ENCODE measurements around the gene GATAD2B. TPM values are rescaled to one million over a fixed set of nuclear protein-coding genes. Genes with fewer than 3 reads are reported as not detected.
A peak's percentile ranks its signal among the peaks of the same experiment; 100 is the strongest.

The GATAD2B gene
- total and polyA plus RNA-seq, 8 donors: 2.7 to 26.3 (median 16.0) TPM

DNA sequence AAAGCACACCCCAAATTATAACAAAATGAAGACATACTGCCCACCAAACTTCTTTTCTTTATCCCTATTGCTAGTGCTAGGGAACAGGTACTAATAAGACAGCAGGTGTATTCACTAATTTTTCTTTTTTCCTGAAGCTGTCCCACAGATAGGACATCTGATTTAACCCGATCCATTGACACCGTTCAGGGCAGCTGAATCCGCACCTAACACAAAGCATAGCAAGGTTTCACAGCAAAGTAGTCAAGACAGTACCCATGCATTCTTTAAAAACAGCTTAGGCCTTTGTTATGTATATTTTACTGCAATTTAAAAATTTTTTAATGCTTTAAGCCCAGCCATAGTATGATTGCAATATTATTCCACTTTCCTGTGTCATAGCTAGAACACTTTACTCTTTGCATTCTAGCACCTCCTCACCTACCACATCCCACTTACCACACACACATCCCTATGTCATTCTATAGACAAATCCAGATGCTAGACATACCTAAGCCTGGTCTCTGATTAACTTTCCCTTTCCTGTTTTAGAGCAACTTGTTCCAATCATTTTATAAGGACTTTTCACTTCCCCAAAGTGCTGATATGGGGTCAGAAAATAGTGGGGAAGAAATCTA, 40.4 kb downstream of the GATAD2B start:
- H3K36me3 ChIP-seq: no peaks in the 10 kb centered on the region
- TF ChIP-seq EP300 (IDR thresholded peaks at IDR 0.05): no peak
- no peak for TF ChIP-seq POLR2AphosphoS5 (IDR thresholded peaks at IDR 0.05)
- no peak for TF ChIP-seq POLR2A (IDR thresholded peaks at IDR 0.05)
- TF ChIP-seq, protein P1, sequence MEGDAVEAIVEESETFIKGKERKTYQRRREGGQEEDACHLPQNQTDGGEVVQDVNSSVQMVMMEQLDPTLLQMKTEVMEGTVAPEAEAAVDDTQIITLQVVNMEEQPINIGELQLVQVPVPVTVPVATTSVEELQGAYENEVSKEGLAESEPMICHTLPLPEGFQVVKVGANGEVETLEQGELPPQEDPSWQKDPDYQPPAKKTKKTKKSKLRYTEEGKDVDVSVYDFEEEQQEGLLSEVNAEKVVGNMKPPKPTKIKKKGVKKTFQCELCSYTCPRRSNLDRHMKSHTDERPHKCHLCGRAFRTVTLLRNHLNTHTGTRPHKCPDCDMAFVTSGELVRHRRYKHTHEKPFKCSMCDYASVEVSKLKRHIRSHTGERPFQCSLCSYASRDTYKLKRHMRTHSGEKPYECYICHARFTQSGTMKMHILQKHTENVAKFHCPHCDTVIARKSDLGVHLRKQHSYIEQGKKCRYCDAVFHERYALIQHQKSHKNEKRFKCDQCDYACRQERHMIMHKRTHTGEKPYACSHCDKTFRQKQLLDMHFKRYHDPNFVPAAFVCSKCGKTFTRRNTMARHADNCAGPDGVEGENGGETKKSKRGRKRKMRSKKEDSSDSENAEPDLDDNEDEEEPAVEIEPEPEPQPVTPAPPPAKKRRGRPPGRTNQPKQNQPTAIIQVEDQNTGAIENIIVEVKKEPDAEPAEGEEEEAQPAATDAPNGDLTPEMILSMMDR (IDR thresholded peaks at IDR 0.05): no peak
- H3K27me3 ChIP-seq: no peaks in the 10 kb centered on the region
- H3K4me3 ChIP-seq: no peak overlapping the region
- H3K9me3 ChIP-seq: no peaks in the 10 kb centered on the region
- H3K4me1 ChIP-seq: peaks cover 20 to 50% (median 38%) of the 10 kb centered on the region in 4 donors
- H3K27ac ChIP-seq: peak overlapping the region in 1 of 5 donors; percentile 79
- 70 to 90% (median 78%) methylated on average over 3 of the region's 3 CpGs for WGBS, 5 donors
- intact Hi-C loops (cut with DNase I; ENCODE audit: low total_unique reads): no loop called here
- no peak for DNase-seq

DNA sequence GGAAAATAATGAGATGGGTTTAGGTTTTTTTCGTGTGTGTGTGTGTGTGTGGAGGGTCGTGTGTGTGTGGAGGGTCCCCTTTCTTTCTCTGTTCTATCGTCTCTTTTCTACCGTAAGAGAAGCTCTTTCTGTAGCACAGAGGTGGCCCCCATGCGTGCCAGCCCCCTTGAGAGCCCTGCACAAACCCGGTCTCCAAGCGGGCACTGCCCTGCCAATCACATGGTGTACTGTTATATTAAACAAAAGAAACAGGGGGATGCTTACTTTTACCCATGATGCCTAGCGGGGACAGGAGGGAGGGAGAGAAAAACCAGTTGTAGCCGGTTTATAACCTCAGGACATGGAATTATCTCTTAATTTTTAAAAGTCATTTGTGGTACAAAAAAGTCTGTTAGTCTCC, 41.0 kb downstream of the GATAD2B start:
- intact Hi-C loops (cut with DNase I; ENCODE audit: low total_unique reads): no loop called here

DNA sequence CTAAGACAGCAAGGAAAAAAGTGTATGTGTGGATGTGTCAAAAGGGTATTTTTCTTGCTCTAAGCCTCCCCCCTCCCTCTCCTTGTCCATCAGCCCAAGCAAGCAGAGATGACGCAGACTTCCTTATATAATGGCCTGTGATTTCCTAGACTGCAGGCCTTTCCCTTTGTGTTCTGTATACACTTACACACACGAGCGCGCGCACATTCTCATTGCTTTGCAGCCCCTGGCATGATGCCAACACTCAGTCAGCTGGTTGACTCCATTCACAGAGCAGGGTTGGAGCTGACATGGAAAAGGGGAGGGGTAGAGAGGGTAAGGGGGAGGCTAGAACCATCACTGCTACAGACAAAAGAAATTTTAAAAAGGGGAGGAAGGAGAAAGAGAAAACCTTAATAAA, 41.8 kb downstream of the GATAD2B start:
- intact Hi-C loops (cut with DNase I; ENCODE audit: low total_unique reads): no loop called here
- H3K36me3 ChIP-seq: no peaks in the 10 kb centered on the region
- WGBS, 5 donors: 4 to 18% (median 16%) methylated on average over 5 of the region's 5 CpGs
- no peaks in the 10 kb centered on the region for H3K9me3 ChIP-seq
- DNase-seq: peak; percentile 92 to 98
- H3K27me3 ChIP-seq: no peaks in the 10 kb centered on the region
- no peak overlapping the region for H3K4me3 ChIP-seq
- peaks cover 20 to 50% (median 33%) of the 10 kb centered on the region in 4 donors for H3K4me1 ChIP-seq
- peak overlapping the region in 4 of 5 donors; percentile 38 to 79 (median 57) for H3K27ac ChIP-seq
- TF ChIP-seq, protein P1 (IDR thresholded peaks at IDR 0.05): no peak
- TF ChIP-seq POLR2AphosphoS5 (IDR thresholded peaks at IDR 0.05): peak; percentile 57 to 88 (median 78)

More for the DNA sequence above, 41.0 kb downstream of the GATAD2B start:
- H3K27ac ChIP-seq: peak overlapping the region in 2 of 5 donors; percentile 66 to 79
- peak in 1 of 2 donors; percentile 81 for DNase-seq
- no peaks in the 10 kb centered on the region for H3K36me3 ChIP-seq
- 13 to 34% (median 18%) methylated on average over 9 of the region's 9 CpGs for WGBS, 5 donors
- peaks cover 20 to 48% (median 33%) of the 10 kb centered on the region in 4 donors for H3K4me1 ChIP-seq
- H3K27me3 ChIP-seq: no peaks in the 10 kb centered on the region
- H3K9me3 ChIP-seq: no peaks in the 10 kb centered on the region
- TF ChIP-seq POLR2A (IDR thresholded peaks at IDR 0.05): no peak
- TF ChIP-seq, protein P1 (IDR thresholded peaks at IDR 0.05): no peak
- no peak for TF ChIP-seq EP300 (IDR thresholded peaks at IDR 0.05)
- TF ChIP-seq POLR2AphosphoS5 (IDR thresholded peaks at IDR 0.05): no peak
- H3K4me3 ChIP-seq: no peak overlapping the region

DNA sequence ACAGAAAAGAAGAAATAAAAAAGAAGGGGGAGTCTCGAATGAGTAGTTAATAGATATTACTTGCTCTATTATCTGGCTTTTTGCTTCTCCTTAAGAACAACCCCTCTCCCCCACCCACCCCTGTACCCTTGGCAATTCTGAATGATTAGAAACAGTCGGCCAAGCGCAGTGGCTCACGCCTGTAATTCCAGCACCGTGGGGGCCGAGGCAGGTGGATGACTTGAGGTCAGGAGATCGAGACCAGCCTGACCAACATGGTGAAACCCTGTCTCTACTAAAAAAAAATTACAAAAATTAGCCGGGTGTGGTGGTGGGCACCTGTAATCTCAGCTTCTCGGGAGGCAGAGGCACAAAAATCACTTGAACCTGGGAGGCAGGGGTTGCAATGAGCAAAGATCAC, 42.7 kb downstream of the GATAD2B start:
- DNase-seq: no peak
- Histone ChIP-seq H3K27ac (peak overlapping the region in 2 of 5 donors; percentile 66 to 79), H3K9me3 (no peaks in the 10 kb centered on the region), H3K4me1 (peaks cover 20 to 55% (median 33%) of the 10 kb centered on the region in 4 donors), H3K4me3 (no peak overlapping the region), H3K36me3 (peaks cover 0 to under 1% (median 0%) of the 10 kb centered on the region in 4 donors), H3K27me3 (no peaks in the 10 kb centered on the region)
- intact Hi-C loops (cut with DNase I; ENCODE audit: low total_unique reads): no loop called here
- no peak for TF ChIP-seq POLR2AphosphoS5 (IDR thresholded peaks at IDR 0.05)
- no peak for TF ChIP-seq POLR2A (IDR thresholded peaks at IDR 0.05)
- TF ChIP-seq, protein P1 (IDR thresholded peaks at IDR 0.05): no peak
- TF ChIP-seq EP300 (IDR thresholded peaks at IDR 0.05): no peak
- WGBS, 5 donors: 90 to 95% (median 94%) methylated on average over 9 of the region's 9 CpGs

Measured in stomach (tissue), 9 donors.